HG02884 (cell line): ENCODE results near the gene NR3C2.
"Not testable (repeated sequence)": the region's sequence is repeated elsewhere in the genome, so short reads cannot be mapped to it uniquely, and the experiment has no call there.

Experiments
- ATAC-seq: cut with Tn5 transposase; IDR thresholded peaks from one replicate; pipeline ENCODE4 v1.9.1; 2021; ENCODE audit warnings: mild to moderate bottlenecking, moderate library complexity; ENCODE audit not compliant: unreplicated experiment

NR3C2 gene

DNA sequence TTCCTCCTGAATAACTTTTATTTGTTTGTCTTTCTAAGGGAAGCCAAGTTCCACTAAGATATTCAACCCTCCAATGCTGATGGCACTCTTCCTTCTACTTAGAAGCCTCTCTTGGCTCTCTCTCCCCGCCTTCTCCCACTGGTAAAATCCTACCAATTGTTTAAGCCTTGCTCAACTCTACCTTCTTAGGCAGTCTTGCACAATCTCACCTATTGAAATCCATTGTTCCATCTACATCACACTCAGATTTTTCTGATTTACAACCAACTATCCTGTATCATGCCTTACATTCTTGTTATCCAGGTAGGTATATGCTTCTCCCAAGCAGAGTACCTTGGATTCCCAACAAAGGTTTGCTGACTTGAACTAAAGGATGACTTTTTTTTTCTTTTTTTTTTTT is 69.1 kb downstream of the NR3C2 start:
- no peak for ATAC-seq

DNA sequence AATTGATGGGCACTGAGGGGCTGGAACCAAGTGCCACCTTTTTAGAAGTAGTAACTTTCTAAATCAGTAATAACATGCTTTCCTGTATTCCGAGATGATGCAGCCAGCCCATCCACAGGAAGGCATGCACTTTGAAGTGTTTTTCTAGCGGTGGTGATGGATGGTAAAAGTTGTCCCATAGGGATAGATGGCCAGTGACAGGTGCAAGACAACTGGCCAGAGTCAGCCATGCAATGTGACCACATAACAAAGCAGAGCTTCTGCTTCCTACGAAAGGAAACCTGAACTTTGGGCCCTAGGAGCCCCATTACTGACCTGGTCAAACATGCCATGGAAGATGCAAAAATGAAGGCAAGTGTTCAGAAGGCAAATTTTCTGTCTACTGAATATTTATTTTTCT is 72.3 kb downstream of the NR3C2 start:
- no peak for ATAC-seq

DNA sequence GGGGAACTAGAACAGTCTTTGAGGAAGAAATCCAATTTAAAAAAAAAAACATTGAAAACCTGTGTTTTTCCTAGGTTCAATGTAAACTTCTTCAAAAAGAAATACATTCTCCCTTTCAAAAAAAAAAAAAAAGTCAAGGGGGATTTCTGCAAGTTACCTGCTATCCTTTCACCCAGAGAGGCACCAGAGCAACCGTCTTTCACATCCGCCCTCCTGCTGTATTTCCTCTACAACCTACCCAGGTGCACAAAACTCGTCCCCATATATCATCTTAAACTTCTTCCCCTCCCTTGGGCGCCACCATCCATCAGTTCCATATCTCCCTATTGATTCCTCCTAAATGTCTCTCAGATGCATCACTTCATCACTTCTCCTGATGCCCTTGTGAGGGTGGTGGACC is 74.5 kb downstream of the NR3C2 start:
- ATAC-seq, result no peak

DNA sequence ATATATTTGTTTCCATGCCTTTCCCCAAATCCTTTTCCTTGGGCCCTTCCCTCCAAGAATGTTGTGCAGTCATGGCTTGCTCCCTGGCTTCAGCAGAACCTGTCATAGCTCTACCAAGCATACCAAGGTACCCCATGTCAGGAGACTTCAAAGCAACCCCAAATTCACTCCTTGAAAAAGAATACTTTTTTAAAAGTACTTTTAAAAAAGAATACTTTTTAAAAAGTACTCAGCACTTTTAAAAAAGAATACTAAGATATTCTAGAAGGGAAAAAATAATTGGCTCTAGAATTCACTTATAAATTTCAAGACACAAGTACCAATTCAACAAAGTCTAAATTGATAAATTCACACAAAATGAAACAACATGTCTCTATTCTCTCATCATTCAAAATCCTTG is 76.0 kb downstream of the NR3C2 start:
- ATAC-seq, result no peak

DNA sequence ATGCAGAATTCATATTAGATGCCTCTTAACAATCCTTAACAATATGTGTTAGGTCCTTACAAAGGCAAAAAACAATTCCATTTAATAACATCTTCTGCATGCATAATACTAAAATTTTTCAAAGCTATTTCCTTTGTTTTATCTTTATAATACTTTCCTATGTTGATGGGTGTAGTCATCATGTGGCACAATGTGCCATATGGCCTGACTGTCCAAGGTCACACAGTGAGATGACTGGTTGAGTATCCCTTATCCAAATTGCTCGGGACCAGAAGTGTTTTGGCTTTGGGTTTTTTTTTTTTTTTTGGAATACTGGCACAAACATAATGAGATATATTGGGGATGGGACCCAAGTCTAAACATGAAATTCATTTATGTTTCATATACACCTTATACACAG is 77.7 kb downstream of the NR3C2 start:
- ATAC-seq, result no peak

DNA sequence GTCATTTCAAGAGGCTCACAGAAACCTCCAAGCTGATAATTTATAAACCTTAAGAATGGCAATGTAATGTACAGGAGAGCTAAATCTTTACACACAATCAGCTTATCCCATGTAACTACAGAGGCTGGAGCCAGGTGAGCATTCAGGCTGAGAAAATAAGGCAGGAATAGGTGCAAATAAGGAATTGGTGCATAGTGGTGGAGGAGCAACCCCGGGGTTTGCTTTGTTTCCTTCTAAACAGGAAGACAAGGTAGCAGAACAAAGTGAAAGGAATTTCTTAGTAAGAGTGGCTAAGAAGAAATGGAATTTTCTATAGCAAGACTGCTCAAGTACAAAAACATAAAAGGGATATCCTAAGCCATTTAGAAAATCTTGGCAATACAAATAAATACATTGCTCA is 82.4 kb downstream of the NR3C2 start:
- no peak for ATAC-seq

DNA sequence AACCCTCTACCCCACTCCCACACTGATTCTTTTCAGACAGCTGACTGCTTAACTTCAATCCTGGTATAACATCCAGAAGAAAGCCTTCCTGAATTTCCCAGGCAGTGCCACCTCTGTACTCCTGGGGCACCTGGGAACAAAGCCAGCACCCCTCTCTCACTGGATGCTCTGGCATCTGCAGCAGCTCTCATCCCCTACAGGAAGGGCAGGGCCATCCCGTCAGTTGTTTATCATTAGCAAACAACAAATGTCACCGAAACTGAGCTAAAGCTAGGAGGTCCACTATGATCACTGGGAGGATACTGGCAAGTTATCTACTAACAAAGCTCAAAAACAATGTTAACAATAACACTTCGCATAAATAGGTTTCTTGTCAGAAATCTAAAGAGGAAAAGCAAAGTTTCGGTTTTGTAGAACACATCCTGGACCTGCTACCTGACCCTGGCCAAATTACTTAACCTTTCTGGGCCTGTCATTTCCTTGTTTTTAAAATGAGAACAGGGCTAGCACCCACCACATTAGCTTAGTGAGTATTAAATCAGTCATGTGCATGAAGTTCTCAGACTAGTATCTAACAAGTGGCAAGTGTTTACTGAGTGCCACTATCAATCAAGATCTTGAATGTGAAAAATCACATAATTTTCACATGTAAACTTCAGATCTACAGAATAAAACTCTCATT is 86.6 kb downstream of the NR3C2 start:
- ATAC-seq, result no peak

DNA sequence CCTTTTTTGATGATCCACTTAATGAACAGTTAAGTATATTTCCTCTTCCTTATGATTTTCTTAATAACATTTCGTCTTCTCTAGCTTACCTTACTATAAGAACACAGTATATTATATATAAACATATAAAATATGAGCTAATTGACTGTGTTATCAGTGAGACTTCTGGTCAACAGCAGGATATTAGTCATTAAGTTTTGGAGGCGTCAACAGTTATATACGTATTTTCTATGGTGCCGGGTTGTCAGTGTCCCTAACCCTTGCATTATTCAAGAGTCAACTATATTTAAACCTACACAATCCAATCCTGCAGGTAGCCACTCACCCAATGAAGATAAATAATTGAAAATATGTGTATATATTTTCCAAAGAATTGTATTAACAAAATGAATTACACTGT is 88.0 kb downstream of the NR3C2 start:
- no peak for ATAC-seq

DNA sequence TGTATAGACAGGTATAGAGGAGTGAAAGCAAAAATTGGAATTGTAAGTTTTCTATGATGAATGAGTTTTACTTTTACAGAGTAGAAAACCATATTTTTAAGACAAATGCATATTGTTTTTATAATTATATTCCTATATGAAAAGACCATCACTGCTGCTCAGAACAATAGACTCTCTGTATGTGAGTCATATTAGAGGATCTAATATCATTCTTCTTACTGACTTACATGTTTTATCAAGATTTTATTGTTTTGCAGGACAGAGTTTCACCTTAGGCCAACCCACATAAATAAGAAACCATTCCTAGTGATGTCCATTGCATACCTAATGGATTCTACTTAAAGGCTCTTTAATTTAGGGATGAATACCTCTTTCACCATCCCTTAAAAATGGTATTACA is 88.6 kb downstream of the NR3C2 start:
- ATAC-seq, result no peak

DNA sequence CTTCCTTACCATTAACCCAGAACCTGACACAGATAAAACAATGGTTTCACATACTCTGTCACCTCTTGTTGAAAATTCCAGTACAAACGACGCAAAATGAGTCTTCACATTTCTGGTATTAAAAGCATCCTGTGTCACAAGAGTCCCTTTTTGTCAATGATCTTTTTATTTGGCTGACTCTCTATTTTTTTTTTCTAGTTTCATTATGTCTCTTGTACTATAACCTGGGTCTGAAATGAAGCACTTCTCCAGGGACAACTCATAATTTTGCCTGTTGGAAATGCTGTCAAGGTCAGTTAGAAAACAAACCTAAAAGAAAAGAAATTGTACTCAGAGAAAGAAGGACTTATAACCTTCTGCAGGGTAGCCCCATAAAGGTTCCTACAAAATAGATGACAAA is 93.1 kb downstream of the NR3C2 start:
- ATAC-seq, result no peak

DNA sequence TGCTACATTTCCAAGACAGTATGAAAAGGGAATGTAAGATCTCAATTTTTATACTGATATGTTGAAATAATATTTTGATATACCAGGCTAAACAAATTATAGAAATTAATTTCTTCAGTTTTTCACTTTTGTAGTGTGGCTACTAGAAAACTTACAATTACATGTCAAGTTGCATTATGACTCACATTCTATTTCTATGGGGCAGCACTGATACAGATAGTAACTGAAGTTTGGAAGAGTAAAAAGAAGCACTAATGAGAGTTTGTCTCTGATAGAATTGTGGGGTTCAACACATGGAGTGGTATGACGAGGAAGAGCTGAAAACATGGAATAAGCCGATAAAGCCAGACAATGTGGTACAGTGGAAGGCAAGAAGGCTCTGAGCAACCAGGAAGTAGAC is 95.6 kb downstream of the NR3C2 start:
- ATAC-seq, result no peak

DNA sequence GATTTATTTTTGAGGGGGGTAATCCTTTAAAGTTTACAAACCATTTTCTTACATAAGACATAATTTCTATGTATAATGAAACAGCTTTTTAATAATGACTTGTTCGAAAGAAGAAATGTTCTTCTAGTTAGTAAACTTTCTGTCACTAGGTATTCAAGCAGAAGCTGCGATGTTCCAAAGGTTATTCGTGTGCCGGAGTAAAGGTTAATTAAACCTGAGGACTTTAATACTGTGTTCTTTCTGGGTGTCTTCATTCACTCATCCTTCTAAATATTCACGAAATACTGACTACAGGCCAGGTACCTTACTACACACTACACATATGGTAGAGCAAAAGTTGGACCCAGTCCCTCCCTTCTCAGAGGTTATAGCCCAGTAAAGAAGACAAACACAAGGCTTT is 96.7 kb downstream of the NR3C2 start:
- ATAC-seq, result no peak

DNA sequence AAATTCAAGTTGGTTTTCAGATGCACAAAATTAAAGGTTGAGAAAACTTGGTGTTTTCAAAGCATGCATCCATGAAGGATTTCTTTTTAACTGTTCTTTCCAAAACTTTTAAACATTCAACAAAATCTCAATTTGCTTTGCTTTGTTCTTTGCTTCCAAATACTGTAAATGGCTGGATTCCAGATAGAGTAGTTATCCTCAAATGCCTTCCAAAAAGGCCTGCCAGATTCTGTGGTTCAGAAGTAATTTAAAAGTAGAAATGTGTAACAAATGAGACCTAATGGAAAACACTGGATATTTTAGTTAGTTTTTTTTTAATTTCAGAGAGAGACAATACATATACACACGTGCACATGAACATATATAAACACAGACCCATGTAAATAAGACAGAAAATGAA is 97.3 kb downstream of the NR3C2 start:
- no peak for ATAC-seq

DNA sequence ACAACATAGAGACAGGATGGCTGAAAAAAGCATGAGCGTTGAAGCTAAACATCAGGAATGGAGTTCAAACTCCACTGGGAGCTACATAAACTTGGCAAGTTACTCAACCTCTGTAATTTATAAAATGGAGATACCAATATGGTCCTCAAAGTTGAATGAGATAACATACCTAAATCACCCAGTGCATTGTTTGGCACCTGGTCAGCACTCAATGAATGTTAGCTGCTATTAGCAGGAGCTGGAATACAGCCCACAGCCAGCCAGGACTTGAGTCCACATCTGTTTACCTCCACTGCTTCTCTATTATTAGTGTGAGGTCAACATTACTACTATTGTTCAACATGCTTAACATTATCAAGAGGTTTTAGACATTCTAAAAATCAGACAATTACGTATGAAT is 97.9 kb downstream of the NR3C2 start:
- ATAC-seq, result no peak

DNA sequence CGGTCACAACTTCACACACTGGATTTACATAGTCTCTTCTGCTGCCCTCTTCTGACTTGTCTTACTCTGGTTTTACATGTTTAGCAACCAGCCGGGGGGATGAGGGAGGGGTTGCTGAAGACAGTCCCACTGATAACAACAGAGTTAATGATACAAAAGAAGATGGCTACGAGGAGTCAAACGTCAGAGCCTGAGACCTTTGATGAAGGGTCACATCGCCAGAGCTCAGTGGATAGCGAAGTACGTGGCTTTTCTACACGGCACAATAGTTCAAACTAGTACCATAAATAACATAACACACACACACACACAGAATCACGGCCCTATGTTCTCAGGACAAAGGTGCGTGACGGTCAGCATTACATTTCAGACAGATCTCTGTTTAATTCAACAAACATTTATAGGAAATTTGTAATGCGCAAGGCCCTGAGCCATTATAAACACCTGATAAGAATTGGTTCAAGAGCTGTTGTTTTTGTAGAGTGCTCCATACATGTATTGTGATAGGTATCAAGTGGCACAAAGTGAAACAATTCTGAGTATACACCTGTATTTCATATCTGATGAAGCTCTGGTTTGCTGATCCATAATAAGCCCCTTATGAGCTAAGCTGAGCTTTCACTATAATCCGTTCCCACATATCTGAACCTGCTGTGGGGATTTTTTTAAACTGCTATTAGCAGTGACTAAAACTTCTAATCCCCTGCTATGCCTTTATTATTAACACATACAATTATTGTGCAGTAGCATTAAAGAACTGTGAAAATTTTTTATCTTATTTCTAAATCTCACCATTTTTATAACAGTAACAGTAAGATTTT is 100.0 kb downstream of the NR3C2 start:
- ATAC-seq, result no peak

DNA sequence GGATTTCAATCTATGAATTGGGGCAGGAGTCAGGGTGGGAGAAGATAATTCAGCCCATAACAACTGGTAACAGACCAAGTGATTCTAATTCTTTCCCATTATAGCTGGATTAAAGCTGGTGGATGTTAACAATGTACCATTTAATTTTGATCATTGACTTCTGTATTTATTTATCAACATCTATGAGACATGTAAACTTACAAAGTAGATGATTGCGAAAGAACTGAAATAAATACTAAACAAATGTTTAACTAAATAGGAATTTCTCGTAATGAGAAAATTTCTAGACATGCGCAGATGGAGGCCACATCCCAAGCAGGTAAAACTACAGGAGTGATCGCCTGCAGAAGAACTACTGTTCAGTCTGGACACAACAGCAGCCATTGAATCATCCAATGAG is 107.1 kb downstream of the NR3C2 start:
- no peak for ATAC-seq

DNA sequence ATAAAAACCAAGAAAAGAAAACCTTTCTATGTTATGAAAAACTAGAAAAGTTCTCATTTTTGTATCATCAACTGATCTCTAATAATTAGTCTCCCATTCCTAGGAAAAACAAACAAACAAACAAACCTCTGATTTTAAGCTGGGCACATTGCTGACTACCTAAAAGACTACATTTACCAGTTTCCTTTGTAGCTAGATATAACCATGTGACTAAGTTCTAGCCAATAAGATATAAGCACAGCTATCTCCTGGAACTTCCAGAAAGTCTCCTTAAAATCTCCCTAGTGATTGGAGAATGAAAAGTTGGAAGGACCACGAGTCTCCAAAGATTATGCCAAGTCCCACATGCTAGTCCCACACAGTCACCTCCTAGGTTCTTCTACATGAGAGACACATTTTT is 108.9 kb downstream of the NR3C2 start:
- no peak for ATAC-seq

DNA sequence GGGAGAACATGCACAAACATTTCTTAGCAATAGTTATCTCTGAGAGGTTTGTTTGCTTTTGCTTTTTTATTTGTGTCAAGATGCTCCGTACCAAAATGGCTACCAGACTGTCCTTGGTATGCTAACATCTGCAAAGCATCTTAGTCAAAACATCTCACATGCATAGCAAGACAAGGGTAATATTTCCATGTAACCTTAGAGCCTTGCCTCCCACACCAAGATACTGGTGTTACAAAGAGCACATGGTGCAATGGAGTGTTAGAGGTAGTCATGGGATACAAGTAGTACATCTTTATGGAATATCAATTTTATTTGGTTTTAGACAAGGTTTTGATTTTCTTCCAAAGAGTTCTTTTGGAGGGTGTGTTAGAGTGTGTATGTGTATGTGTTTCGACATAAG is 109.7 kb downstream of the NR3C2 start:
- ATAC-seq, result no peak

DNA sequence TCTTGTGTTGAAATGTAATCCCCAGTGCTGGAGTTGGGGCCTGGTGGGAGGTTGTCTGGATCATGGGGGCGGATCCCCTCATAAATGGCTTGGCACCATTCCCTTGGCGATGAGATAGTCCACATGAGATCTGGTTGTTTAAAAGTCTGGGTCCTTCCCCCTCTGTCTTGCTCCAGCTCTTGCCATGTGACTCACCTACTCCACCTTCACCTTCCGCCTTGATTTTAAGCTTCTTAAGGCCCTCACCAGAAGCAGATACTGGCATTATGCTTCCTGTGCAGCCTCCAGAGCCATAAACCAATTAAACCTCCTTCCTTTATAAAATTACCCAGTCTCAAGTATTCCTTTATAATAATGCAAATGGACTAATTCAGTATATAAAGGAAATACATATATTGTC is 111.5 kb downstream of the NR3C2 start:
- no peak for ATAC-seq

DNA sequence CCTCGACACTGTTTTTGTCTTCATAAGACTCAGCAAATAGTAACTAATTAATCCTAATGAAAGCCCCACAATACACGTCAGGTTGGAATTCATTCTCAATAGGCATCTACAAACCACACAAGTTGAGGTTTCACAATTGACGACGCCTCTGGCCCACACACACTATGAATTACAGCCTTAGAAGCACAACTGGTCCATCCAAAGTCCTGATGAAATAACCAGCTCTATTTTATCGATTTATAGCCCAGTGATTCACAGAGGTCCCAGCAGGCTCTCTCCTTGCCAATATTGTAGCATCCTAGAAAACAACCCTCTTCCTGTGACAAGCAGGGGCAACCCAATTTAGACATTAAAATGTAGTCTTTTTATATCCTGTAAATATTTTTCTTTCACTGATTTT is 112.1 kb downstream of the NR3C2 start:
- no peak for ATAC-seq

DNA sequence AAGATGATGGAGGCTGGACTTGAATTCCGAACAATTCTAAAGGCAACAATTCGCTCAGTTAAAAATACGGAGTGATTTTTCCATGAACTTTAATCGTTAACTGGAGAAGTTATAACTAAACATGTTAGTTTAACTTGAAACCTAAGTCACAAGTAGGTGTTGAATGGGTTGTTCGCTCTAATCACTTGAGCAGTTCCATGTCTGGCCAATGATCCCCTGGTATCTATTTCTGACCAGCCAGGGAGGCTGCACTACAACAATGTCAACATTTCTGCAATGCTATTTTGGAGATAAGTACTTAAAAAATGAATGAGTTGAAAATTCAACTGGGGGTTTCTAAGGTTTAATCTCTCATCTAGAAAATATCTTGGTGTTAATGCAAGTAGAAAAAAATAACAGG is 112.5 kb downstream of the NR3C2 start:
- ATAC-seq, result no peak

DNA sequence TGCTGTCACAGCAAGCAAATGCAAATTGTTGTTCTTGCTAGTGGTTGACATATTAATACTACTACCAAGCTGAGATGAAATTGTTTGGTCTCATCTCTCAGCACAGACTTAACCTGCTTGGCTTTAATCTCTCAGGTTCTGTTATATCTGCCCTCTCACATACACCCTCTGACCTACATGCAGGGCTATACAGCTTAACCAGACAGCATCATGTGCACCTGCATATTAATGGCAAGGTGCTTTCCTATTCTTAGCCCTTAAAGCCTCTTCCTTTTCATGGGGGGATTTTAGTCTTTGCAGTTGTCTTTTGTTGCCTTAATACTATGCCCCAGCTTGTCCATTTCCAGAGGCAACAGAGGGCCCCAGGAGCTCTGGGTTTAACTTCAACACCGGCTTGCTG is 114.5 kb downstream of the NR3C2 start:
- no peak for ATAC-seq

DNA sequence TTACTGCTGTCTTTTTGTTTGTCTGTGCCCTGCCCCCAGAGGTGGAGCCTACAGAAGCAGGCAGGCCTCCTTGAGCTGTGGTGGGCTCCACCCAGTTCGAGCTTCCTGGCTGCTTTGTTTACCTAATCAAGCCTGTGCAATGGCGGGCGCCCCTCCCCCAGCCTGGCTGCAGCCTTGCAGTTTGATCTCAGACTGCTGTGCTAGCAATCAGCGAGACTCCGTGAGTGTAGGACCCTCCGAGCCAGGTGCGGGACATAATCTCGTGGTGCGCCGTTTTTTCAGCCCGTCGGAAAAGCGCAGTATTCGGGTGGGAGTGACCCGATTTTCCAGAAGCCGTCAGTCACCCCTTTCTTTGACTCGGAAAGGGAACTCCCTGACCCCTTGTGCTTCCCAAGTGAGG is 118.9 kb downstream of the NR3C2 start:
- ATAC-seq, result not testable (repeated sequence)
